Urothelium cell line (cell line): Measurements from ENCODE around the gene PRDM13.

Experiments
- DNase-seq: peaks from one replicate; pipeline ENCODE4 v3.0.0; 2011; ENCODE audit warnings: low spot score, mixed read lengths
- FAIRE-seq: peaks from 2 replicates; lab custom pipeline; 2011; peaks lifted over from hg19 to GRCh38; lab: Jason Lieb, UNC

The PRDM13 gene

DNA sequence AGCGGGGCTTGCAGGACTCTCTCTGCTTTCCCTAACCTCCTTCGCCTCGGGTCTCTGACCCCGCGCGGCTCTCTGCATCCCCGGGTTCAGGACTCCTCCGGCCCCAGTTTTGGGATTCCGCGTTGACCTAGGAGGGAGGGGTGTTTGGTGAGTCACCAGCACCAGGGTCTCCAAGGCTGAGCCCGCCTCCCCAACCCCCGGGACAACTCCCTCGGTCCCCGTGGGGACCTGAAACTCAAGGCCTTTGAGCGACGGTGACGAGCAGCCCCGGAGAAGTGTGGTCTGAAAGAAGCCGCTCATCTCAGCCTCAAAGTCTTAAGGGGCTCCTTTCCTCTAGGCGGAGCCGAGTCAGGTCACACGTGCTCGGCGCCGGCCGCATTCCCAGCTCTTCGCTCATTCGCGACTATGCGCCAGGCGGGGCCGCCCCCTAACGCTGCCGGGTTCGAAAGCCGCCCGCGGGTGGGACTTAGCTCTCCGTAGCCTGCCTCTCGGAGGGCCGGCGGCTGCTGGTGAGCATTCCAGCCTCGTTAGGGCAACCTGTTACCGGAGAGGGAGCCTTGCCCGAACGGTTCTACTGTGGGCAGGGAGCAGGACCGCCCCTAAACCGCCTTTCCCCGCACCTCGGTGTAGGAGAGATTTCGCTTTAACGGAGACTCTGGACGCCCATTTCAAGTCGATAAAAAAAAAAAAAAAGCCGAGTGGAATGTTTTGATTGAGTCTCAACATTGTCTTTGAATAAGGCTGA is 3.0 kb upstream of the PRDM13 start:
- DNase-seq (no peak), FAIRE-seq (no peak)

DNA sequence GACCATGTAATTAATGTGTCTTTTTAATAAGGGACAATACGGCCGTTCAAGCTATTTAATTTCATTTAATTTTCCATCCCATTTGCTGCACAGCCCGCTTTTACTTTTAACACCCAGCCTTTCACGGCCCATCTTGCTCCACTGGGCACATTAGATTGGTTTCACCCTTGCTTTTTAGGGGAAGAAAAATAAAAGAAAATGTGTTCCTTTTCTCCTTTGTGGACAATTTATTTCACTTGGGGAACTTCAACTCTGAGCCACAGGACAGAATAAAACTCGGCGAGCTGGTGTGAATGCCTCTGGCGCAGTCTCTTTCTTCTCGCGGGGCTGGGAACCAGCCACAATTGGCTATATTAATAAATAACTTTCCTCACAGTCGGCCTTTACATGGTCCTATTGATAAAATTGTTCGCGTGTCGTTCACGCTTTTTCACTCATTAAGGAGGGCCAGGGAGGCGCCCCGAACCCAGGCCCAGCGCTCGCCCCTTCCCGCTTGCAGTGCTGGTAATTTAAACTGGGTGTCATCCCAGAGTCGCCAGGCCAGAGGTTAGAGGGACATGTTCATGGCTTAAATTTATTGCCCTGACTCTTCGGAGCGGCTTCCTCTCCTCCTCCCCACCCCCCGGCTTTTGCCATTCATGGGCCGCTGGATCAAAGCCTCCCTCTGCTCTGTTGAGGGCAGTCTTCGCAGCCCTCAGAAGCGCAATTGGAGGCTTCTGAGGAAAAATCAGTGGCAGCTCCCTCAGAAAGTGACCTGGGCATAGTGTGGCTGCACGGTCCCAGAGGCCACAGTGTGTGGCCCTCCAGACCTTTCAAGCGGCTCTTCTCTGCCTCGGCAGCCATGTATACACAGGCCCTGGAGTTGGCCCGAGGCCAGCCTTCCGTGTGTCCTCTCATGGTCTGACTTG is 2.2 kb upstream of the PRDM13 start:
- DNase-seq (no peak), FAIRE-seq (no peak)

DNA sequence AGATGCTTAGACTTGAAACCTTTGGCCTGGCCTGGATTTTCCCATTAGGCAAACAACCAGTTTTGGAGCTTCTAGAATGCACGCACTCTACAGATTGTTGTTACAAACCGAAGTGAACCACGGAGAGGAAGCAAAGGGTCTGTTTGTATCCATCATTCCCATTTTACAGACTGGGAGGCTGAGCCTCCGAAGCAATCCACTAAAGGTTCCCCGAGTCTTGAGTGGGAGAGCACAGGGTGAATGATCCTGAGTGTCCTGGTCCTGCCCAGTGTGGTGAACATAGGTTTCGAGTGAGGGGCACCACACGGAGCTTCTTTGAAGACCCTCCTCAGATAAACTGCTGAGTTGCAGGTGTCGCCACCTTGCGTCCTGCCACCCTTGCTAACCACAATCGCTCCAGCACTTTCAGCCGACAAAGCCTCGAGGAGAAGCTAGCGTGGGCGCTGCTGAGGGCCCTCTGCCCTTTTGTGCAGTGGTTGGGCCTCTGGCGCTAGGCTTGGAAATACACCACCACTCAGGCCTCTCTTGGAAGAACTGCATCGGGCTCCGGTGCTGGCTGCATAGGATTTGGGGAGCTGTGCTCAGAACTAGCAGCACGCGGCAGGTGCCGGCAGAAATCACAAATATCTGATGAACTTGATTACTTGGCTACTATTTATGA is 1.4 kb upstream of the PRDM13 start:
- no peak for DNase-seq
- FAIRE-seq: no peak

GRCh38 chr6:99605911-99606655 is 550 bp upstream of the PRDM13 start:
- DNase-seq (no peak), FAIRE-seq (no peak)

GRCh38 chr6:99607416-99608036 is 893 bp downstream of the PRDM13 start:
- DNase-seq (no peak), FAIRE-seq (no peak)

DNA sequence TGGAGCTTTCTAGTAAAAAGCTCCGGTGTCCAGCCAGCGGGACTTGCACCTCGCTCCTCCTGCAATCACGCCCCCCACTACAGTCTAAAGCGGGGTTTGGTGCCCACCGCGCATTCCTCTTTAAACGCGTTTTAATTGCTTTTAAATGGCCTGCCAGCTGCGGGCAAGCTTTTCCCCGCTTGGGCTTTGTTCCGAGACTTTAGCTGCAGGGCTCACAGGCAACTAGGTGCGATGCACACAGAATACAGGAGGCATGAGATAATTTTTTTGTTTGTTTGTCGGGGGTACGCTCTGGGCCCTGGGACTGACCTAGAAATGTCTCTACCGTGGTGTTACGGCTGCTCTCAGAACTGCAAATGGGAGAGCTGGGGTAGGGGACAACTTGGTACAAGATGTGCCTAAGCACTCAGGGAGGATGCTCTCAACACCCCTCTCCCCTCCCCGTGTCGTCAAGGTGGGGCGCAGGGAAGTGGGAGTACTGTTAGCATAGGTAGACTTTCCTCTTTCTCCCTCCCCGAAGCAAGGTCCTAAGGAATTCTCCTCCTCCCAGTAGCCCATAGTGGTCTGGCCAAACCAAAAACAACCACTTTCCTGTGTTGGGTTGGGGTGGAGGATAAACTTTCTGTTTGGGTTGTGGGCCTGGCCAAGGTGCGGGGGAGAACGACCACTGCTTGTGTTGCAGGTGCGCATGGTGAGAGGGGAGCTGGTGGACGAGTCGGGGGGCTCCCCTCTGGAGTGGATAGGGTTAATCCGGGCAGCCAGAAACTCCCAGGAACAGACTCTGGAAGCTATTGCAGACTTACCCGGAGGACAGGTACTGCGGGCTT is 1.6 kb downstream of the PRDM13 start:
- DNase-seq: no peak

DNA sequence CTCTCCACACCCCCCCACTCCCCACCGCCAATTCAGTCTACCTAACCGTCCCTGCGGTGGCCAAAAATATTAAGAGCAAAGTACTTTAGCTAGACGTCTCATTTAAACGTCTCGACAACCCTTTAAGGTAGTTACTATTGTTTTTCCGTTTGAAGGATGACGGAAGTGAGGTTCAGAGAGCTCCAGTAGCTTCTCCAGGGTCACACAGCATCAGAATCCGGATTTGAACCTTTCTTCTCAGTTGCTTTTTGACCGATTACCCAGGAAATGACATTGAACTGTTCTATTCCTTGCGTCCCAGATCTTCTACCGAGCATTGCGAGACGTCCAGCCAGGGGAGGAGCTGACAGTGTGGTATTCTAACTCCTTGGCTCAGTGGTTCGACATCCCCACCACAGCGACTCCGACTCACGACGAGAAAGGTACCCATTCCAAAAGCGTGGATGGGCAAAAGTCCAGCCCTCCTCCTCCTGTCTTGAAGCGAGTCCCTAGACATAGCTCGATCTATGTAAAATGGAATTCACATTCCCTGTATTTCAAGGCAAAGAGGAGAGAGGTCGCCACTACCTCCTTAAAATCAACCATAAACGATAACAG is 2.4 kb downstream of the PRDM13 start:
- FAIRE-seq (no peak), DNase-seq (no peak)

More for the DNA sequence above, 1.6 kb downstream of the PRDM13 start:
- no peak for FAIRE-seq

- FAIRE-seq: no peak
- no peak for DNase-seq
Observed at GRCh38 chr6:99609905-99610489, 3.4 kb downstream of the PRDM13 start.

DNA sequence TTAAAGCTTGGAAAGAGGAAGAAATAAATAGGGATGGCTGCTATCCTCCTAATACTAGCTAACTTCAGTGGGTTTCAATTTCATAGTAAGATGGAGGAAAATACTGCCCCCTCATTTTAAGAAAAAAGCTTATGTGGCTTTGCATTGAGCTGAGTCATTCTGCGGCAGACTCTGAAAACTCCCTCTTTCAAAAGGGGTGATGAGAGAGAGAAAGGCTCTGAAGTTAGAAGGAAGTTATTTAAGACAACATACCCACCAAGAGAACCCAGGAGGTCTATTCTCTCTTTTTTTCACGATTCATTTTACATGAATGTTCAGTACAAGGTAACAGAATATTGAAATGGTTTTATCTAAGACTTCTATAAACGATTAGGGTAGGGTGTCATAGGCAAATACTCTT is 4.5 kb downstream of the PRDM13 start:
- no peak for DNase-seq
- FAIRE-seq: no peak

GRCh38 chr6:99612551-99613408 is 6.1 kb downstream of the PRDM13 start:
- no peak for DNase-seq

GRCh38 chr6:99613409-99613704 is 6.7 kb downstream of the PRDM13 start:
- DNase-seq (no peak), FAIRE-seq (no peak)

More at GRCh38 chr6:99612551-99613408, 6.1 kb downstream of the PRDM13 start:
- FAIRE-seq: no peak

GRCh38 chr6:99613705-99614429 is 7.2 kb downstream of the PRDM13 start:
- DNase-seq: no peak
- FAIRE-seq: no peak

- FAIRE-seq: no peak
- no peak for DNase-seq
Observed at GRCh38 chr6:99614430-99615186, 8.0 kb downstream of the PRDM13 start.

GRCh38 chr6:99617131-99617530 is 10.5 kb downstream of the PRDM13 start:
- FAIRE-seq: no peak
- DNase-seq: no peak

GRCh38 chr6:99618649-99619408 is 12.2 kb downstream of the PRDM13 start:
- FAIRE-seq (no peak), DNase-seq (no peak)

DNA sequence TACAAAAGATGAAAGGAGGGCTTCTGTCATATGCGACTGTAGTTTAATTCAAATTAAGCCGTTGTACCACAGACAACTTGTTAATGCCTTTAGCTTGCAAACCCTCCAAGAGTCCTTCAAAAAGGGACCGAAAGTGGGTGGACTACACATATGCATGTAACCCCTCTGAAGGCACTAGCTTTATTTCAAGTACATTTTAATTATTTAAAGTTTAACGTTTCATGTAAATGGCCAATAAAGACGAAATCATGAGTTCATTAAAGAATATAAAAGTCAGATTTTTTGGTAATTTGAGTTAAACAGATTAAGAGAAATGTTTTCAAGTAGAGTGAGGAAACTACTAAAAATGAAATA is 12.8 kb downstream of the PRDM13 start:
- DNase-seq (no peak), FAIRE-seq (no peak)
